OCI-LY3 (cell line): Measurements from ENCODE around the gene MED20.

Source experiments
- CTCF ChIP-seq: fragments of 200-600, 300-600 bp; sonication (generic); IDR thresholded peaks from 2 replicates; pipeline ENCODE4 v1.5.1; 2014; ENCODE audit warnings: antibody characterized with exemption, low read length, low read depth
- EZH2phosphoT487 ChIP-seq: fragments of 200-600 bp; shearing (Covaris generic); IDR thresholded peaks from 2 replicates; pipeline ENCODE4 v1.6.1; 2018; ENCODE audit warnings: antibody characterized with exemption, mixed run types, low read depth

- TF ChIP-seq CTCF = no peak
- TF ChIP-seq EZH2phosphoT487 = no peak
These were observed 62.2 kb downstream of the MED20 start for GRCh38 chr6:41858703-41859102.
